K562 (cell line): Measurements from ENCODE around the gene PLCB4. TPM values are rescaled to one million over a fixed set of nuclear protein-coding genes. Genes with fewer than 3 reads are reported as not detected.

Experiments used
- ATAC-seq: fragments of 200-7000 bp; cut with Tn5 transposase; 3 replicates; pipeline ENCODE4 v1.9.1; 2020; ENCODE audit warnings: moderate library complexity
- BruUV-seq: library from RNA; stranded (reverse); fragments of 400-500 nt; replicated peaks from 2 replicates; lab custom pipeline; 2021; lab: Mats Ljungman, UMichigan
- CTCF ChIA-PET: fragments of 300-600 bp; formaldehyde crosslinking; extraction: SDS; loops from one replicate; lab custom pipeline; 2021; ENCODE audit warnings: low intra/inter-chr PET ratio; lab: Yijun Ruan, JAX
- POLR2A ChIA-PET: fragments of 300-600, 350-650 bp; sonication (Branson Sonifier 250); formaldehyde crosslinking; extraction: SDS; loops from one replicate; lab custom pipeline; 2021; ENCODE audit warnings: antibody characterized with exemption, inconsistent platforms; lab: Yijun Ruan, JAX
- DNase-seq, 4 experiments: peaks; one replicate each; pipeline versions ENCODE4 v3.0.0 to v3.0.0-alpha.2; 2011 to 2018; ENCODE audit warnings: low spot score in 3 of 4, mixed read lengths in 3 of 4; ENCODE audit errors: extremely low read depth in 1 of 4
- FAIRE-seq: peaks from 2 replicates; lab custom pipeline; 2011; peaks lifted over from hg19 to GRCh38; lab: Jason Lieb, UNC
- H2AFZ ChIP-seq: 2 replicates; pipeline ENCODE4 v1.6.0; 2011; ENCODE audit warnings: low read depth, low read length, control low read depth, inconsistent platforms
- H3K27ac ChIP-seq: fragments of 200-600 bp; 3 replicates; pipeline ENCODE4 v1.8.0; 2011; ENCODE audit warnings: low read depth, mild to moderate bottlenecking, control low read depth, inconsistent platforms, low read length, moderate library complexity, mixed read lengths; ENCODE audit errors: extremely low read depth
- H3K27me3 ChIP-seq, 2 experiments: fragments of 300-600 bp in 1 of 2; 2 replicates in 1 of 2; 3 replicates in 1 of 2; pipeline versions ENCODE4 v1.6.0 to v1.8.0; 2011; ENCODE audit warnings: inconsistent platforms in 2 of 2, low read length in 2 of 2, mild to moderate bottlenecking in 1 of 2, mixed read lengths in 1 of 2, moderate library complexity in 1 of 2; ENCODE audit not compliant: control insufficient read depth in 2 of 2, insufficient read depth in 2 of 2
- H3K36me3 ChIP-seq: fragments of 300-600 bp; 3 replicates; pipeline ENCODE4 v1.8.0; 2011; ENCODE audit warnings: mild to moderate bottlenecking, low read length, inconsistent platforms; ENCODE audit not compliant: control insufficient read depth, insufficient read depth
- H3K4me1 ChIP-seq, 2 experiments: fragments of 200-600 bp in 1 of 2; replicated peaks in 1 of 2; 2 replicates in 1 of 2; 3 replicates in 1 of 2; pipeline versions ENCODE4 v1.5.1 to v1.8.0; 2011; ENCODE audit warnings: inconsistent platforms in 2 of 2, low read length in 2 of 2, mild to moderate bottlenecking in 1 of 2, mixed read lengths in 1 of 2, moderate library complexity in 1 of 2; ENCODE audit not compliant: control insufficient read depth in 2 of 2, insufficient read depth in 2 of 2
- H3K4me2 ChIP-seq: 2 replicates; pipeline ENCODE4 v1.6.1; 2011; ENCODE audit warnings: low read length, control low read depth, inconsistent platforms, mixed read lengths; ENCODE audit not compliant: insufficient read depth
- H3K4me3 ChIP-seq: fragments of 200-600 bp; sonication (generic), shearing (Covaris generic); 2 replicates; pipeline ENCODE4 v1.5.1; 2016; ENCODE audit warnings: control low read depth, inconsistent platforms
- H3K79me2 ChIP-seq: fragments of 200-600 bp; 3 replicates; pipeline ENCODE4 v1.8.0; 2011; ENCODE audit warnings: low read length, inconsistent platforms; ENCODE audit not compliant: control insufficient read depth, insufficient read depth
- H3K9ac ChIP-seq, 2 experiments: 2 replicates each; pipeline versions ENCODE4 v1.6.0 to v1.6.1; 2011; ENCODE audit warnings: low read depth in 2 of 2, low read length in 2 of 2, control low read depth in 1 of 2, inconsistent platforms in 1 of 2, mild to moderate bottlenecking in 1 of 2, mixed read lengths in 1 of 2; ENCODE audit not compliant: insufficient read depth in 1 of 2
- H3K9me1 ChIP-seq: one replicate; pipeline ENCODE4 v1.6.0; 2011; ENCODE audit warnings: inconsistent platforms, mild to moderate bottlenecking, low read length, moderate library complexity; ENCODE audit not compliant: control insufficient read depth, insufficient read depth
- H3K9me3 ChIP-seq: replicated peaks from 2 replicates; pipeline ENCODE4 v1.5.1; 2011; ENCODE audit warnings: low read depth, low read length, inconsistent platforms; ENCODE audit not compliant: control insufficient read depth, insufficient read depth
- H4K20me1 ChIP-seq: replicated peaks from 2 replicates; pipeline ENCODE4 v1.6.1; 2011; ENCODE audit warnings: low read length, inconsistent platforms, mixed read lengths; ENCODE audit not compliant: control insufficient read depth, insufficient read depth
- GATA2 ChIP-seq: sonication (generic); formaldehyde crosslinking; IDR thresholded peaks from 2 replicates; pipeline ENCODE4 v1.4.0; 2020; ENCODE audit warnings: mild to moderate bottlenecking, missing genetic modification reagents
- MCM2 ChIP-seq: fragments of 450-650 bp; IDR thresholded peaks from 2 replicates; pipeline ENCODE4 v1.6.1; 2017; ENCODE audit warnings: low read depth, mild to moderate bottlenecking
- PURB ChIP-seq: sonication (generic); formaldehyde crosslinking; IDR thresholded peaks from 2 replicates; pipeline ENCODE4 v1.9.0; 2021; ENCODE audit warnings: low read depth, mild to moderate bottlenecking, missing genetic modification reagents
- SMARCA5 ChIP-seq: fragments of 450-650 bp; IDR thresholded peaks from 2 replicates; pipeline ENCODE4 v1.6.1; 2016
- ZNF175 ChIP-seq: fragments of 200-800 bp; sonication (Bioruptor generic); IDR thresholded peaks from 2 replicates; pipeline ENCODE4 v1.6.1; 2016; ENCODE audit warnings: low read depth, mild to moderate bottlenecking, missing genetic modification characterization, missing compliant biosample characterization
- ZNF699 ChIP-seq: fragments of 250-450 bp; sonication (Bioruptor Pico); IDR thresholded peaks from 2 replicates; pipeline ENCODE4 v1.8.0; 2021; ENCODE audit warnings: mild to moderate bottlenecking, moderate library complexity; ENCODE audit not compliant: insufficient replicate concordance
- WGBS: fragments of 100-300 bp; shearing (Covaris generic); methylation state at CpG from one replicate; pipeline ENCODE4 v1.1.6; 2016; ENCODE audit warnings: low coverage, mixed read lengths; ENCODE audit not compliant: insufficient coverage; ENCODE audit errors: missing lambda C conversion rate; 5-methylcytosine and 5-hydroxymethylcytosine counted together
- in situ Hi-C: fragments of 300-500 bp; cut with MboI; formaldehyde crosslinking; loops from 4 replicates; pipeline ENCODE4 v1.15.0; 2018; ENCODE audit warnings: inconsistent platforms, mixed read lengths
- intact Hi-C: fragments of 100-400 bp; cut with micrococcal nuclease; formaldehyde crosslinking; loops from 2 replicates; pipeline ENCODE4 v1.14.2; 2022
- polyA plus RNA-seq, 8 experiments: library from polyadenylated mRNA; depleted of rRNA in 4 of 8; stranded (reverse) in 5 of 8; unstranded in 3 of 8; fragments of >200 nt; fragmentation: Nextera tagmentation in 2 of 8; fragmentation: Illumina TruSeq in 1 of 8; extraction: Ambion mirVana in 2 of 8; extraction: Trizol in 1 of 8; gene quantifications; 2 replicates each; pipeline versions ENCODE4 v1.2.1 to v1.2.3, GENCODE V29; 2011 to 2014; ENCODE audit warnings: inconsistent platforms in 1 of 8, missing spikeins in 1 of 8
- total RNA-seq, 7 experiments: library from RNA; depleted of rRNA in 6 of 7; stranded (reverse); fragments of >200 nt in 6 of 7; fragmentation: Illumina TruSeq in 2 of 7; extraction: Trizol in 2 of 7; gene quantifications; 2 replicates each; pipeline versions ENCODE4 v1.2.1 to v1.2.3, GENCODE V29; 2011 to 2021; ENCODE audit warnings: low replicate concordance in 1 of 7
- TF ChIP-seq, protein P1 (sequence below): fragments of 450-650 bp; IDR thresholded peaks from 2 replicates; pipeline ENCODE4 v1.6.1; 2016; ENCODE audit warnings: missing biosample characterization, missing genetic modification characterization
- TF ChIP-seq, protein P2 (sequence below): fragments of 250-450 bp; sonication (Bioruptor Pico); IDR thresholded peaks from 2 replicates; pipeline ENCODE4 v1.4.0; 2020; ENCODE audit warnings: mild to moderate bottlenecking

The PLCB4 gene
- total and polyA plus RNA-seq, 9 of the 15 experiments (the other 6 are each of a cell fraction or from before 2014, with no cell fraction given), result 0.20 to 2.9 (median 0.52) TPM

DNA sequence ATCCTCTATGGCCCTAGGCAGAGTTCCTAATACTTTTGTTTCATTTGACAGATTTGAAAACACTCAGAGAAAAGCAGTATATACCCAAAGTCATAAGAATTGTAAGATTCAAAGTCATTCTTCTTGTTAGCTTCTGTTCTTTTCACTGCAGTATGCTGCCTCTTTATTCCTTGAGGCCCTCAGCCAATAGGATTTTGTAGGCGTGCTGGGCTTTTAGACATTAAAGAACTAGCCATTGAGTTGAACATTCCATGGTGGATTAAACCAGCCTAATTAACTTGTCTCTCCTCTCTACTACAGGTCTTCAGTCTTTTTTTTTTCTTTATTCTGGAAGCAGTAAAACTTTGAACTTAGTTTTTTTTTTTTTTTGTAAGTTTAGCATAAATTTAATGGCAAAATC lies 186.3 kb downstream of the PLCB4 start:
- FAIRE-seq, result no peak
- Histone ChIP-seq H2AFZ (no peak overlapping the region), H3K9me1 (no peaks in the 10 kb centered on the region), H4K20me1 (no peaks in the 10 kb centered on the region), H3K27ac (no peak overlapping the region), H3K79me2 (no peaks in the 10 kb centered on the region), H3K4me1 (no peaks in the 10 kb centered on the region), H3K36me3 (no peaks in the 10 kb centered on the region), H3K4me3 (no peak overlapping the region), H3K9me3 (no peaks in the 10 kb centered on the region), H3K9ac (no peak overlapping the region), H3K27me3 (no peaks in the 10 kb centered on the region), H3K4me2 (no peak overlapping the region)
- POLR2A ChIA-PET, result no interaction called here
- no peak for DNase-seq
- no TSS peak for BruUV-seq
- TF ChIP-seq GATA2 (CRISPR knock-in tag) (no peak), MCM2 (no peak), SMARCA5 (no peak), PURB (no peak), ZNF175 (CRISPR knock-in tag) (no peak), ZNF699 (no peak)
- TF ChIP-seq, protein P1, sequence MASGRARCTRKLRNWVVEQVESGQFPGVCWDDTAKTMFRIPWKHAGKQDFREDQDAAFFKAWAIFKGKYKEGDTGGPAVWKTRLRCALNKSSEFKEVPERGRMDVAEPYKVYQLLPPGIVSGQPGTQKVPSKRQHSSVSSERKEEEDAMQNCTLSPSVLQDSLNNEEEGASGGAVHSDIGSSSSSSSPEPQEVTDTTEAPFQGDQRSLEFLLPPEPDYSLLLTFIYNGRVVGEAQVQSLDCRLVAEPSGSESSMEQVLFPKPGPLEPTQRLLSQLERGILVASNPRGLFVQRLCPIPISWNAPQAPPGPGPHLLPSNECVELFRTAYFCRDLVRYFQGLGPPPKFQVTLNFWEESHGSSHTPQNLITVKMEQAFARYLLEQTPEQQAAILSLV (tag), result no peak
- TF ChIP-seq, protein P2, sequence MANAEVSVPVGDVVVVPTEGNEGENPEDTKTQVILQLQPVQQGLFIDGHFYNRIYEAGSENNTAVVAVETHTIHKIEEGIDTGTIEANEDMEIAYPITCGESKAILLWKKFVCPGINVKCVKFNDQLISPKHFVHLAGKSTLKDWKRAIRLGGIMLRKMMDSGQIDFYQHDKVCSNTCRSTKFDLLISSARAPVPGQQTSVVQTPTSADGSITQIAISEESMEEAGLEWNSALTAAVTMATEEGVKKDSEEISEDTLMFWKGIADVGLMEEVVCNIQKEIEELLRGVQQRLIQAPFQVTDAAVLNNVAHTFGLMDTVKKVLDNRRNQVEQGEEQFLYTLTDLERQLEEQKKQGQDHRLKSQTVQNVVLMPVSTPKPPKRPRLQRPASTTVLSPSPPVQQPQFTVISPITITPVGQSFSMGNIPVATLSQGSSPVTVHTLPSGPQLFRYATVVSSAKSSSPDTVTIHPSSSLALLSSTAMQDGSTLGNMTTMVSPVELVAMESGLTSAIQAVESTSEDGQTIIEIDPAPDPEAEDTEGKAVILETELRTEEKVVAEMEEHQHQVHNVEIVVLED (CRISPR knock-in tag), result no peak
- ATAC-seq, result no peak
- WGBS, result 6% methylated on average over 1 of the region's 1 CpG
- intact Hi-C loops, result no loop called here
- CTCF ChIA-PET, result no interaction called here
- in situ Hi-C loops, result no loop called here
